ENCODE results near the gene CATSPERZ.

Gene CATSPERZ

GRCh38 chr11:64299847-64300648 is at the start of gene CATSPERZ:
CATSPERZ (plus strand) TSS chr11:64300358; CDS start chr11:64300411, 53 bp downstream.
- no peak for DNase-seq

DNA sequence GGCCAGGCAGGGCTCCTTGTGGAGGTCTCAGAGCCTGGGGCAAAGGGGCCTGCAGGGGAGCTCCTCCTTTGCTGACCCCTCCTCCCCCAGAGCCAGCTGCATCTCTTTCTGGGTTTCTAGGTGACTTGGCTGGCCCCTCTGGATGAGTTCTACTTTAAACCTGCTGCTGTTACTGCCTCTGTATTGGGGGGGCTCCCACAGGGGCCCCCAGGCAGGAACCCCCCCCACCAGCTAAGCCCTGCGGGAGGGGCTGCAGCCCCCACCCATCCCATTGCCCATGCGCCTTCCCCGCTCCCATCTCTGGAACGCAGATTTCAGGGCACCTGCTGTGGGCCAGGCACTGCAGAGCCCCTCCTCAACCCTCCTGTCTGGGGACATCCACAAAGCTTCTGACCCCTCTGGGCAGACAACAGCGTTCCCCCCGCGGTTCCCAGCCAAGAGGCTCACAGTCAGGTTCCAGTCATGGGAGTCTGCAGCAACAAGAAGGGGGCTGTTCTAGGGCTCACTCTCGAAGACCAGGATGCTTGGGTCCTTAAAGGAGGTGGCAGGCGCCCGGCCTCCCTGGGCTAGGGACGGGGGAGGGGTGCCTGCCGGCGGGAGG is 49.6 kb upstream of the CATSPERZ start:
- no peak for DNase-seq

- DNase-seq, result no peak
Observed at GRCh38 chr11:64251016-64251752, 49.0 kb upstream of the CATSPERZ start, which contains the start of gene PLCB3. PLCB3 (plus strand) TSS chr11:64251530; CDS start chr11:64251650, 120 bp downstream.

DNA sequence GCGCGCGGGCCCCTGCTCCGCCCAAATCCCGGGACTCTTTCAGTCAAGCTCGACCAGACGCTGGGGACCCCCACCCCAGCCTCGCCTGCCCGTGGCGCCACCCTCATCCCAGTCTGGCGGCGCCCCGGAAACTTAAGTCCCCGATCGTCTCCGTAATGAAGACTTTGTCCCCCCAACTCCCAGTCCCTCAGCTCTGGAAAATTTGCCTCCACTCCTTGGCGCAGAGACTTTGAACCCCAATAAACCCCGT is 48.5 kb upstream of the CATSPERZ start:
- no peak for DNase-seq

- no peak for DNase-seq
Observed at GRCh38 chr11:64252003-64252872, 47.9 kb upstream of the CATSPERZ start.

DNA sequence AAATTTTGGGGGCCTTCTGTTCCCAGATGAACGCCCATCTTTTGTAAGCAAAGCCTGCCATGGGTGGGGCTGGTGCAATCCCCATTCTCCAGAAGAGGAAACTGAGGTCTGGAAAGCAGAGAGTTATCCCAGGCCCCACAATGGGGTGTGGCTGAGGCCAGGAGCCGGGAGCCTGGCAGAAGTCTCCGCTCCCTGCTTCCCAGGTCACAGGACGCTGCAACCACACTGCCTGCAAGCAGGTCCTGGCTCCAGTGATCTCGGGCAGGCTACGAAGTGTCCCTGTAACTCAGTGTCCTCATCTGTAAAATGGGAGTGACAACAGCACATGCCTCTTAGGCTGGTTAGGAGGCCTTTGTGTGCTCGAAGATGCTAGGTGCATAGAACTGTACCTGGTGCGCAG is 47.1 kb upstream of the CATSPERZ start:
- no peak for DNase-seq

GRCh38 chr11:64253481-64253880 is 46.7 kb upstream of the CATSPERZ start:
- DNase-seq, result no peak

- no peak for DNase-seq
Observed at GRCh38 chr11:64254326-64254725, 45.8 kb upstream of the CATSPERZ start.

DNA sequence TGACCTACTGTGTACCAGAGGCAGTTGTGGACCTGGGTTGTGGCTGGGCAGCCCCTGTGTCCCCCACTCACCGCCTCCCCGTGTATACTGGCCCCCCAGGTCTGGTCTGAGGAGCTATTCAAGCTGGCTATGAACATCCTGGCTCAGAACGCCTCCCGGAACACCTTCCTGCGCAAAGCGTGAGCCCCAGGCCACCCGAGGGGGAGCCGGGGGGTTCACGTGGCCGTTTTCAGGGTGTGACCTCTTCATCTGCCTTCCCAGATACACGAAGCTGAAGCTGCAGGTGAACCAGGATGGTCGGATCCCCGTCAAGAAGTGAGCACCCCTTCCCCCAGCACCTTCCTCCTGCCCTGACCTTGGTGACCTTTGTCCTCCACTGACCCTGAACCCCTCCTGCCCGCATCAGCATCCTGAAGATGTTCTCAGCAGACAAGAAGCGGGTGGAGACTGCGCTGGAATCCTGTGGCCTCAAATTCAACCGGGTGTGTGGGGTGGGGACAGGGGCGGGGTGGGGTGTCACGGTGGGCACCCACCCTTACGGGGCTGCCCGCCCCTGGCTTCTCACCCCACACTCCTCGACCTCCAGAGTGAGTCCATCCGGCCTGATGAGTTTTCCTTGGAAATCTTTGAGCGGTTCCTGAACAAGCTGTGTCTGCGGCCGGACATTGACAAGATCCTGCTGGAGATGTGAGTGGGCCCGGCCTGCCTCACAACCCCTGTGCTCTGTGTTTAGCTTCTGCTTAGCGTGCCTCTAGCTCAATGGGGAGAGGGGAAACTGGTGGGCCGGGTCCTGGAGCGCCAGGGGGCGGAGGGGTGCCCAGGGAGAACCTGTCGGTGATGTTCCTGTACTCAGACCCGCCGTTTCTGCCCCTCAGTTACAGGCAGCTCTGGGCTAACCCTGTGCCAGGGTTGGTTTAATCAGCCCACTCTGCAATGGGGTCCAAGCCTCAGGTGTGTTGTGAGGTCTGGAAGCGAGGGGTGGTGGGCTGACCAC is 44.7 kb upstream of the CATSPERZ start:
- DNase-seq, result no peak

DNA sequence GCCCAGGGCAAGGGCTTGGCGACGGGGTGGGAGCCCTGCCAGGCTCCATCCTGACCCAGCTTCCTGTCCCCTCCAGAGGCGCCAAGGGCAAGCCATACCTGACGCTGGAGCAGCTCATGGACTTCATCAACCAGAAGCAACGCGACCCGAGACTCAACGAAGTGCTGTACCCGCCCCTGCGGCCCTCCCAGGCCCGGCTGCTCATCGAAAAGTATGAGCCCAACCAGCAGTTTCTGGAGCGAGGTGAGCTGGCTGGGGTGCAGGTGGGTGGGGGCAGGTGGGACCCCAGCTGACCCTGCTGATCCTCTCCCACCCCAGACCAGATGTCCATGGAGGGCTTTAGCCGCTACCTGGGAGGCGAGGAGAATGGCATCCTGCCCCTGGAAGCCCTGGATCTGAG is 43.9 kb upstream of the CATSPERZ start:
- DNase-seq, result no peak

DNA sequence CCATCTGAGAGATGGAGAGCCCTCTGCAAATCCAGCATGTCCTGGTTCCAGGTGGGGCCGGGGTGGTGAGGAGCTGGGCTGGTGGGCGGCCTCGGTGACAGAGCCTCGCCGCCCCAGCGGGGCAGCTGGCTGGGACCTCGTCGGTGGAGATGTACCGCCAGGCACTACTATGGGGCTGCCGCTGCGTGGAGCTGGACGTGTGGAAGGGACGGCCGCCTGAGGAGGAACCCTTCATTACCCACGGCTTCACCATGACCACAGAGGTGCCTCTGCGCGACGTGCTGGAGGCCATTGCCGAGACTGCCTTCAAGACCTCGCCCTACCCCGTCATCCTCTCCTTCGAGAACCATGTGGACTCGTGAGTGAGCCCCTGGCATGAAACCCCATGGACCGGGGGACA is 41.8 kb upstream of the CATSPERZ start:
- no peak for DNase-seq

GRCh38 chr11:64258946-64259532 is 41.1 kb upstream of the CATSPERZ start:
- no peak for DNase-seq

GRCh38 chr11:64259533-64260067 is 40.6 kb upstream of the CATSPERZ start:
- DNase-seq, result no peak

GRCh38 chr11:64260147-64260708 is 39.9 kb upstream of the CATSPERZ start:
- DNase-seq, result no peak

GRCh38 chr11:64261556-64262080 is 38.5 kb upstream of the CATSPERZ start:
- DNase-seq, result no peak

DNA sequence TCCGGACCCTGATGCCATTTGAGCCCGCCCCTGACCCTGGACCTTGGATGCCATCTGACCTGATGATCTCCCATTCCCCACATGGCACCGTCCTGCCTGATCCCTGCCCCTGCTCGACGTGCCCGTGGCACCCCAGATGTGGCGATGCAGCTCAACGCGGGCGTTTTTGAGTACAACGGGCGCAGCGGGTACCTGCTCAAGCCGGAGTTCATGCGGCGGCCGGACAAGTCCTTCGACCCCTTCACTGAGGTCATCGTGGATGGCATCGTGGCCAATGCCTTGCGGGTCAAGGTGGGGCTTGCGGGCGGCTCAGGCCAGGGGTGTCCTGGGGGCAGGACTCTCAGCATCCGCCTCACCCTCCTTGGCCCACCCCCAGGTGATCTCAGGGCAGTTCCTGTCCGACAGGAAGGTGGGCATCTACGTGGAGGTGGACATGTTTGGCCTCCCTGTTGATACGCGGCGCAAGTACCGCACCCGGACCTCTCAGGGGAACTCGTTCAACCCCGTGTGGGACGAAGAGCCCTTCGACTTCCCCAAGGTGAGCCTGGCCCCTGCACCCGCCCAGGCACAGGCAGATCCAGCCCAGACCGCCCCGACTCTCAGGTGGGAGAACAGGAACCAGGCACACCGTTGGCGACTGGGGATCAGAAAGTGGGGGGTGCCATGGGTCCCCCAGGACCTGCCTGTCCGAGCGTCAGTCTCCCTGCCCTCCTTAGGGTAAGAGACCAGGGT is 37.7 kb upstream of the CATSPERZ start:
- DNase-seq, result no peak

DNA sequence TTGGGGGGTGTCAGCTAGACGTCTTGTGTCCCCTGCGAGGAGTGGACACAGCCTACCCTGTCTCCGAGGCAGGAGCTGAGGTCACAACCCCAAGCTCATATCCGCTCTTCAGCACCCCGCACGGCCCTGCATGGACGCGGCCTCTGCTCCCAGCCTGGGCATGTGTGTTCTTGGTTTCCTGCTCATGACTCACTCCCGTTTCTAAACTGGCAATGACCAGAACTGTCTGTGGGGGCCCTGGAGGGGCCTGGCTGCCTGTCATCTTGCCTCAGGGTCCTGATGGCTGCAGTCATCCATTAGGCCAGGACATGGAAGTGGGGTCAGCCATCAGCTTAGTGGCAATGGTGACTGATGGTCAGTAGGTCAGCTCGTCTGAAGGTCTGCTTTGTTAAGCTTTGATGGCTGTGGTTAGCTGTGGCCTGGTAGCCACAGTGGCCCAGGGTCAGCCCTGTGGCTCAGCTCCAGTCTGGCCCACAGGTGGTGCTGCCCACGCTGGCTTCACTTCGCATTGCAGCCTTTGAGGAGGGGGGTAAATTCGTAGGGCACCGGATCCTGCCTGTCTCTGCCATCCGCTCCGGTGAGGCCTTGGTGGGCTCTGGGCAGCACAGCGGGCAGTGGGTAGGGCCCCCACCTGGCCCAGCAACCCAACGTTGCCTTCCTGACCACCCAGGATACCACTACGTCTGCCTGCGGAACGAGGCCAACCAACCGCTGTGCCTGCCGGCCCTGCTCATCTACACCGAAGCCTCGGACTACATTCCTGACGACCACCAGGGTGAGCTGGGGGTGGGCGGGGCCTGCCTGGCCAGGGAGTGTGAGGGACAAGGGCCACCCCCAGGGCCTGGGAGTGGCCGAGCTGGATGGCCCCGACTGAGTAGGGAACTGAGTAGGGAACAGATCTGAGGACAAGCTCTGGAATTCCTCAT is 36.9 kb upstream of the CATSPERZ start:
- no peak for DNase-seq

DNA sequence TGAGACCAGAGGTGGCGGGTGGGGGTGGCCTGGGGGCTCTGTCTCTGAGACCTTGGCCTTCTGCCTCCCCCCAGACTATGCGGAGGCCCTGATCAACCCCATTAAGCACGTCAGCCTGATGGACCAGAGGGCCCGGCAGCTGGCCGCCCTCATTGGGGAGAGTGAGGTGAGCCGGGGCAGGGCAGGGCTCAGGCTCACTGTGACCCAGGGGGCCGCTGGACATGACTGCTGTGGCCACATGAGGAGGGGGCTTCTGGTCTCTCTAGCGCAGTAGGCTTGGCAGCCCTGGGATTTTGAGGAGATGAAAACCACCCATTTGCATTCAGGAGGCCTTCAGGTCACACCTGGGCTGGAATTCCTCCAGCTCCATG is 36.2 kb upstream of the CATSPERZ start:
- DNase-seq, result no peak

GRCh38 chr11:64264371-64264852 is 35.7 kb upstream of the CATSPERZ start:
- DNase-seq, result no peak

Data from NCI-H510A (cell line).